ENCODE data around the gene ATG13.

DNA sequence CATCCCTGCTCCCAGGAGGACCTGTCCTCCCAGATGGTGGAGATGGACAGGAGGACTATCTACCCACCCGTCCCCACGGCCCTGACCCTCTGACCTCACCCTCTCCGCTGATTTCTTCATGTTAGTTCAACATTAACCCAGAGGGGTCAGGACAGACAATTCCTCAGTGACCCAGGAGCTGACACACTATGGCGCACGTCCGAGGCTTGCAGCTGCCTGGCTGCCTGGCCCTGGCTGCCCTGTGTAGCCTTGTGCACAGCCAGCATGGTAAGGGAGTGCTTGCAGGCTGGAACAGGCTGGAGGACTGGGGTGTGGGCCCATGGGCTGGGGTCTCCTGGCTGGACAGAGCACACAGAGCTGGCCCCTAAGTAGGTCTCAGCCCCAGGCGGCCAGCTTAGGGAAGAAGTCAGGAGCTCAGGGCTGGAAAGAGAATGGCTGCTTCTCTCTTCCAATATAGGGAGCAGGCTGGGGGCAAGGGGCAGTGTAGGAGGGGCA is 101.7 kb downstream of the ATG13 start, which contains the start of gene F2:
- TF ChIP-seq, protein P1, sequence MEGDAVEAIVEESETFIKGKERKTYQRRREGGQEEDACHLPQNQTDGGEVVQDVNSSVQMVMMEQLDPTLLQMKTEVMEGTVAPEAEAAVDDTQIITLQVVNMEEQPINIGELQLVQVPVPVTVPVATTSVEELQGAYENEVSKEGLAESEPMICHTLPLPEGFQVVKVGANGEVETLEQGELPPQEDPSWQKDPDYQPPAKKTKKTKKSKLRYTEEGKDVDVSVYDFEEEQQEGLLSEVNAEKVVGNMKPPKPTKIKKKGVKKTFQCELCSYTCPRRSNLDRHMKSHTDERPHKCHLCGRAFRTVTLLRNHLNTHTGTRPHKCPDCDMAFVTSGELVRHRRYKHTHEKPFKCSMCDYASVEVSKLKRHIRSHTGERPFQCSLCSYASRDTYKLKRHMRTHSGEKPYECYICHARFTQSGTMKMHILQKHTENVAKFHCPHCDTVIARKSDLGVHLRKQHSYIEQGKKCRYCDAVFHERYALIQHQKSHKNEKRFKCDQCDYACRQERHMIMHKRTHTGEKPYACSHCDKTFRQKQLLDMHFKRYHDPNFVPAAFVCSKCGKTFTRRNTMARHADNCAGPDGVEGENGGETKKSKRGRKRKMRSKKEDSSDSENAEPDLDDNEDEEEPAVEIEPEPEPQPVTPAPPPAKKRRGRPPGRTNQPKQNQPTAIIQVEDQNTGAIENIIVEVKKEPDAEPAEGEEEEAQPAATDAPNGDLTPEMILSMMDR (IDR thresholded peaks at IDR 0.05; ENCODE audit: poor library complexity, severe bottlenecking), result no peak
- TF ChIP-seq, protein P2, sequence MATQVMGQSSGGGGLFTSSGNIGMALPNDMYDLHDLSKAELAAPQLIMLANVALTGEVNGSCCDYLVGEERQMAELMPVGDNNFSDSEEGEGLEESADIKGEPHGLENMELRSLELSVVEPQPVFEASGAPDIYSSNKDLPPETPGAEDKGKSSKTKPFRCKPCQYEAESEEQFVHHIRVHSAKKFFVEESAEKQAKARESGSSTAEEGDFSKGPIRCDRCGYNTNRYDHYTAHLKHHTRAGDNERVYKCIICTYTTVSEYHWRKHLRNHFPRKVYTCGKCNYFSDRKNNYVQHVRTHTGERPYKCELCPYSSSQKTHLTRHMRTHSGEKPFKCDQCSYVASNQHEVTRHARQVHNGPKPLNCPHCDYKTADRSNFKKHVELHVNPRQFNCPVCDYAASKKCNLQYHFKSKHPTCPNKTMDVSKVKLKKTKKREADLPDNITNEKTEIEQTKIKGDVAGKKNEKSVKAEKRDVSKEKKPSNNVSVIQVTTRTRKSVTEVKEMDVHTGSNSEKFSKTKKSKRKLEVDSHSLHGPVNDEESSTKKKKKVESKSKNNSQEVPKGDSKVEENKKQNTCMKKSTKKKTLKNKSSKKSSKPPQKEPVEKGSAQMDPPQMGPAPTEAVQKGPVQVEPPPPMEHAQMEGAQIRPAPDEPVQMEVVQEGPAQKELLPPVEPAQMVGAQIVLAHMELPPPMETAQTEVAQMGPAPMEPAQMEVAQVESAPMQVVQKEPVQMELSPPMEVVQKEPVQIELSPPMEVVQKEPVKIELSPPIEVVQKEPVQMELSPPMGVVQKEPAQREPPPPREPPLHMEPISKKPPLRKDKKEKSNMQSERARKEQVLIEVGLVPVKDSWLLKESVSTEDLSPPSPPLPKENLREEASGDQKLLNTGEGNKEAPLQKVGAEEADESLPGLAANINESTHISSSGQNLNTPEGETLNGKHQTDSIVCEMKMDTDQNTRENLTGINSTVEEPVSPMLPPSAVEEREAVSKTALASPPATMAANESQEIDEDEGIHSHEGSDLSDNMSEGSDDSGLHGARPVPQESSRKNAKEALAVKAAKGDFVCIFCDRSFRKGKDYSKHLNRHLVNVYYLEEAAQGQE (IDR thresholded peaks at IDR 0.05; ENCODE audit: borderline replicate concordance), result no peak
- TF ChIP-seq EP300 (conservative IDR thresholded peaks at IDR 0.05; ENCODE audit: poor library complexity, severe bottlenecking) (no peak), EZH2 (IDR thresholded peaks at IDR 0.05; ENCODE audit: borderline replicate concordance, insufficient read depth, low read length, poor library complexity, severe bottlenecking) (no peak), TAF1 (IDR thresholded peaks at IDR 0.05; ENCODE audit: low read depth) (no peak), RAD21 (conservative IDR thresholded peaks at IDR 0.05) (no peak), MXI1 (conservative IDR thresholded peaks at IDR 0.05; ENCODE audit: poor library complexity, severe bottlenecking) (no peak), SMC3 (conservative IDR thresholded peaks at IDR 0.05; ENCODE audit: poor library complexity) (no peak), POLR2AphosphoS5 (IDR thresholded peaks at IDR 0.05) (no peak)
